Mesenchymal stem cell (in vitro differentiated cells and primary cell): ENCODE results near the gene MVB12B.

Experiments used
- DNase-seq: peaks from one replicate; pipeline ENCODE4 v3.0.0-alpha.2; 2013
- H2AFZ ChIP-seq: one replicate; pipeline ENCODE4 v1.6.1; 2013; ENCODE audit warnings: low read depth, mild to moderate bottlenecking, control low read depth, inconsistent platforms, low read length, moderate library complexity
- H2AK5ac ChIP-seq: 2 replicates; pipeline ENCODE4 v1.6.1; 2013; ENCODE audit warnings: low read length, moderate library complexity, mild to moderate bottlenecking, inconsistent platforms; ENCODE audit not compliant: severe bottlenecking
- H2BK120ac ChIP-seq: one replicate; pipeline ENCODE4 v1.6.1; 2013; ENCODE audit warnings: low read depth, mild to moderate bottlenecking, inconsistent platforms, low read length, moderate library complexity
- H2BK12ac ChIP-seq, 2 experiments: one replicate each; pipeline ENCODE4 v1.6.1; 2013; ENCODE audit warnings: inconsistent platforms in 2 of 2, low read length in 2 of 2, mild to moderate bottlenecking in 2 of 2, moderate library complexity in 2 of 2, control low read depth in 1 of 2
- H2BK15ac ChIP-seq: one replicate; pipeline ENCODE4 v1.6.1; 2013; ENCODE audit warnings: mild to moderate bottlenecking, low read depth, inconsistent platforms; ENCODE audit not compliant: poor library complexity, severe bottlenecking
- H2BK5ac ChIP-seq: 2 replicates; pipeline ENCODE4 v1.6.1; 2013; ENCODE audit warnings: low read depth, mild to moderate bottlenecking, low read length, control low read depth, inconsistent platforms; ENCODE audit not compliant: poor library complexity, severe bottlenecking
- H3K14ac ChIP-seq, 2 experiments: one replicate each; pipeline ENCODE4 v1.6.1; 2013; ENCODE audit warnings: inconsistent platforms in 2 of 2, low read length in 2 of 2, control low read depth in 1 of 2, mild to moderate bottlenecking in 1 of 2, moderate library complexity in 1 of 2
- H3K18ac ChIP-seq, 2 experiments: one replicate each; pipeline ENCODE4 v1.6.1; 2013; ENCODE audit warnings: inconsistent platforms in 2 of 2, low read length in 2 of 2, control low read depth in 1 of 2, low read depth in 1 of 2, mild to moderate bottlenecking in 1 of 2
- H3K23ac ChIP-seq, 2 experiments: one replicate each; pipeline ENCODE4 v1.6.1; 2013; ENCODE audit warnings: inconsistent platforms in 2 of 2, low read length in 2 of 2, mild to moderate bottlenecking in 2 of 2, moderate library complexity in 2 of 2, control low read depth in 1 of 2
- H3K27ac ChIP-seq: 2 replicates; pipeline ENCODE4 v1.5.1; 2013; ENCODE audit warnings: mild to moderate bottlenecking, moderate library complexity, low read length, control low read depth, inconsistent platforms; ENCODE audit not compliant: poor library complexity, severe bottlenecking
- H3K27me3 ChIP-seq, 2 experiments: 2 replicates each; pipeline versions ENCODE4 v1.6.1 to v1.7.0; 2013; ENCODE audit warnings: low read length in 2 of 2, mild to moderate bottlenecking in 2 of 2, moderate library complexity in 2 of 2, control low read depth in 1 of 2, inconsistent platforms in 1 of 2; ENCODE audit not compliant: control insufficient read depth in 1 of 2, insufficient read depth in 1 of 2
- H3K36me3 ChIP-seq, 2 experiments: 2 replicates each; pipeline versions ENCODE4 v1.6.1 to v1.7.0; 2013; ENCODE audit warnings: low read length in 2 of 2, control low read depth in 1 of 2, inconsistent platforms in 1 of 2, low read depth in 1 of 2, mild to moderate bottlenecking in 1 of 2; ENCODE audit not compliant: insufficient read depth in 2 of 2, control insufficient read depth in 1 of 2
- H3K4ac ChIP-seq, 2 experiments: one replicate each; pipeline ENCODE4 v1.6.1; 2013; ENCODE audit warnings: inconsistent platforms in 2 of 2, low read length in 2 of 2, mild to moderate bottlenecking in 2 of 2, moderate library complexity in 2 of 2, control low read depth in 1 of 2, low read depth in 1 of 2
- H3K4me1 ChIP-seq: 2 replicates; pipeline ENCODE4 v1.6.1; 2013; ENCODE audit warnings: low read depth, low read length, control low read depth; ENCODE audit not compliant: control insufficient read depth, insufficient read depth
- H3K4me2 ChIP-seq: 2 replicates; pipeline ENCODE4 v1.6.1; 2013; ENCODE audit warnings: low read length, mild to moderate bottlenecking, inconsistent platforms; ENCODE audit not compliant: poor library complexity, severe bottlenecking
- H3K4me3 ChIP-seq, 2 experiments: 2 replicates each; pipeline versions ENCODE4 v1.5.1 to v1.7.0; 2013; ENCODE audit warnings: low read length in 2 of 2, mild to moderate bottlenecking in 2 of 2, control low read depth in 1 of 2, low read depth in 1 of 2; ENCODE audit not compliant: insufficient read depth in 1 of 2
- H3K79me1 ChIP-seq: replicated peaks from 2 replicates; pipeline ENCODE4 v1.6.1; 2013; ENCODE audit warnings: mild to moderate bottlenecking, control low read depth, low read length, inconsistent platforms; ENCODE audit not compliant: poor library complexity, severe bottlenecking
- H3K9ac ChIP-seq: 2 replicates; pipeline ENCODE4 v1.7.0; 2013; ENCODE audit warnings: mild to moderate bottlenecking, low read length, moderate library complexity
- H3K9me3 ChIP-seq: 2 replicates; pipeline ENCODE4 v1.7.0; 2013; ENCODE audit warnings: mild to moderate bottlenecking, low read length; ENCODE audit not compliant: control insufficient read depth
- H4K8ac ChIP-seq: one replicate; pipeline ENCODE4 v1.6.1; 2013; ENCODE audit warnings: inconsistent platforms, mild to moderate bottlenecking, low read length, moderate library complexity
- H4K91ac ChIP-seq: one replicate; pipeline ENCODE4 v1.6.1; 2013; ENCODE audit warnings: mild to moderate bottlenecking, low read length, inconsistent platforms
- WGBS: methylation state at CpG from one replicate; pipeline ENCODE4 v1.1.7; 2013; ENCODE audit warnings: mixed read lengths; 5-methylcytosine and 5-hydroxymethylcytosine counted together

MVB12B gene

GRCh38 chr9:126403397-126403796, 76.8 kb downstream of the MVB12B start:
- Histone ChIP-seq H2AFZ (no peak overlapping the region), H3K27me3 (no peaks in the 10 kb centered on the region), H3K14ac (no peak overlapping the region), H3K36me3 (peaks cover 1 to 27% of the 10 kb centered on the region in 2 experiments), H2BK15ac (no peak overlapping the region), H3K4ac (no peak overlapping the region), H3K79me1 (no peaks in the 10 kb centered on the region), H4K8ac (no peak overlapping the region), H2AK5ac (no peak overlapping the region), H2BK12ac (no peak overlapping the region), H3K18ac (no peak overlapping the region), H2BK120ac (no peak overlapping the region), H4K91ac (no peak overlapping the region), H2BK5ac (no peak overlapping the region), H3K27ac (no peak overlapping the region), H3K9me3 (no peaks in the 10 kb centered on the region), H3K23ac (no peak overlapping the region), H3K9ac (no peak overlapping the region), H3K4me2 (no peak overlapping the region), H3K4me1 (no peaks in the 10 kb centered on the region), H3K4me3 (no peak overlapping the region)
- DNase-seq = no peak
- WGBS = 93% methylated on average over 5 of the region's 5 CpGs

- Histone ChIP-seq H4K8ac (no peak overlapping the region), H3K4me1 (no peaks in the 10 kb centered on the region), H2BK12ac (no peak overlapping the region), H4K91ac (no peak overlapping the region), H3K79me1 (no peaks in the 10 kb centered on the region), H3K23ac (no peak overlapping the region), H3K36me3 (peaks cover 5 to 23% of the 10 kb centered on the region in 2 experiments), H3K9ac (no peak overlapping the region), H3K27me3 (no peaks in the 10 kb centered on the region), H3K9me3 (no peaks in the 10 kb centered on the region), H2BK120ac (no peak overlapping the region), H3K14ac (no peak overlapping the region), H2AFZ (no peak overlapping the region), H3K4me2 (no peak overlapping the region), H3K4ac (no peak overlapping the region), H2AK5ac (no peak overlapping the region), H2BK5ac (no peak overlapping the region), H2BK15ac (no peak overlapping the region), H3K27ac (no peak overlapping the region), H3K18ac (no peak overlapping the region), H3K4me3 (no peak overlapping the region)
- no peak for DNase-seq
- WGBS = 95% methylated on average over 14 of the region's 14 CpGs
These were observed 77.8 kb downstream of the MVB12B start for GRCh38 chr9:126404459-126404858.

- no peak overlapping the region for H3K9ac ChIP-seq
- no peak overlapping the region for H4K8ac ChIP-seq
- H3K14ac ChIP-seq = no peak overlapping the region
- no peak overlapping the region for H2BK5ac ChIP-seq
- peaks cover under 1% of the 10 kb centered on the region for H3K4me1 ChIP-seq
- no peak overlapping the region for H3K4ac ChIP-seq
- H3K36me3 ChIP-seq = peaks cover 5 to 8% of the 10 kb centered on the region in 2 experiments
- no peaks in the 10 kb centered on the region for H3K9me3 ChIP-seq
- H2AFZ ChIP-seq = no peak overlapping the region
- H2BK12ac ChIP-seq = no peak overlapping the region
- no peak overlapping the region for H3K23ac ChIP-seq
- H4K91ac ChIP-seq = no peak overlapping the region
- WGBS = 83% methylated on average over 10 of the region's 10 CpGs
- H3K27me3 ChIP-seq = no peaks in the 10 kb centered on the region
- H2BK15ac ChIP-seq = no peak overlapping the region
- H2BK120ac ChIP-seq = no peak overlapping the region
- H3K79me1 ChIP-seq = no peaks in the 10 kb centered on the region
- H3K27ac ChIP-seq = no peak overlapping the region
- H2AK5ac ChIP-seq = no peak overlapping the region
- H3K4me2 ChIP-seq = no peak overlapping the region
- DNase-seq = no peak
- no peak overlapping the region for H3K4me3 ChIP-seq
- no peak overlapping the region for H3K18ac ChIP-seq
These were observed 79.5 kb downstream of the MVB12B start for GRCh38 chr9:126406075-126406667.

GRCh38 chr9:126407114-126407870, 80.7 kb downstream of the MVB12B start:
- Histone ChIP-seq H2BK15ac (no peak overlapping the region), H3K27me3 (no peaks in the 10 kb centered on the region), H4K8ac (no peak overlapping the region), H3K79me1 (no peaks in the 10 kb centered on the region), H3K27ac (no peak overlapping the region), H3K23ac (no peak overlapping the region), H2AK5ac (no peak overlapping the region), H3K4me2 (no peak overlapping the region), H4K91ac (no peak overlapping the region), H3K9me3 (no peaks in the 10 kb centered on the region), H3K4me1 (peaks cover 5% of the 10 kb centered on the region), H2BK5ac (no peak overlapping the region), H3K4me3 (no peak overlapping the region), H3K9ac (no peak overlapping the region), H3K4ac (no peak overlapping the region), H3K36me3 (peaks cover 5 to 6% of the 10 kb centered on the region in 2 experiments), H2BK12ac (no peak overlapping the region), H3K18ac (no peak overlapping the region), H3K14ac (no peak overlapping the region), H2AFZ (no peak overlapping the region), H2BK120ac (no peak overlapping the region)
- DNase-seq = no peak
- WGBS = 73% methylated on average over 13 of the region's 19 CpGs
